HG02938 (cell line): ENCODE data around the gene RBMS1.

Experiments
- ATAC-seq: cut with Tn5 transposase; IDR thresholded peaks from one replicate; pipeline ENCODE4 v1.9.1; 2021; ENCODE audit warnings: mild to moderate bottlenecking, moderate library complexity; ENCODE audit not compliant: unreplicated experiment

Gene RBMS1

DNA sequence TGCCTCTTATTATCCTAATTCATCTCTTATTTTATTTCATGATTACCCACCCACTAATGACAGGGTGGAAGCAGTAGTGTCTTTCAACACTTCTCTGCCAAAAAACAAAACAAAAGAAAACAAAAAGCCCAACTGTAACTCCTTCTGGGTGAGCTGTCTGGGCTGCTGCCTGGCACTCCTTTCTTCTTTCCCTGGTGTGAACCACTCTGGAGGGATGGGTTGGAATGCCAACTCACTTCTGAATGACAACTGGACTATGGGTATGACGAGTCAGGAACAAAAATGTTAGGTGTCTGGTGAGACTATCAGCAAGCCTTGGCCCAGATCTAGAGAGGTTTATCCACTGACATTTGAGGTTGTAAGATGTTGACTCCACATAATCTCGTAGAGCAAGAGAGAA lies 205.3 kb downstream of the RBMS1 start:
- ATAC-seq = no peak

DNA sequence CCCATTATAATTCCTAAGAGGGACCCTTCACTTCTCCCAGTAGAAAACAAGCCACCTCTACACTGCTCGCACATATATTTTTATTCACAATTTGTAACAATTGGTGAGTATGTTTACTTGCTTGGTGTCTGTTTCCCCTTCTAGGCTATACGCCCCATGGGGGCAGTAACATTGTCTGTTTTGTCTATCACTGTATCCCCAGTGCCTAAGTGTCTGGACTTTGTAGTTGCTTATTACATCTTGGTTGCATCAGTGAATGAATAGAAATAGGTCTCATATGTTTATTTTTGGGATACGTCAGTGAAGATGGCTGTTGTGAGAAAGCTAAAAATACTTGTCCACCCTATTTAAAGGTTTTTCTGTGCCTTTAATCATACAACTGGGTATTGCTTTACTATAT lies 206.1 kb downstream of the RBMS1 start:
- ATAC-seq = no peak

DNA sequence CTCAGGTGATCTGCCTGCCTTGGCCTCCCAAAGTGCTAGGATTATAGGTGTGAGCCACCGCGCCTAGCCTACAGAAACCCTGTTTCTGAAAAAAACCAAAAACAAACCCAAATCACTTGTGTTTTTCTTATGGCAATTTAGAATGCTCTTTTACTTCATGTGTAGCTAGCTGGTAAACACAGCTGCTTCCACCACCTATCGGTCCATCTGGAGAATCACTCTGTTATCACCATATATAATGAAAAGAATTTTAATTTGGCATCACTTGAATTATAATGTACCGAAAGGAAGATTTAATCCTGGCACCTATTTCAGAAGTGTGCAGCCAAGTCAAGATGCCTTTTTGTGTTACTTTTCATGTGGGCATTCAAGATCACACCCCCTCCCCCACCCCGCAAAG lies 207.1 kb downstream of the RBMS1 start:
- ATAC-seq = no peak

DNA sequence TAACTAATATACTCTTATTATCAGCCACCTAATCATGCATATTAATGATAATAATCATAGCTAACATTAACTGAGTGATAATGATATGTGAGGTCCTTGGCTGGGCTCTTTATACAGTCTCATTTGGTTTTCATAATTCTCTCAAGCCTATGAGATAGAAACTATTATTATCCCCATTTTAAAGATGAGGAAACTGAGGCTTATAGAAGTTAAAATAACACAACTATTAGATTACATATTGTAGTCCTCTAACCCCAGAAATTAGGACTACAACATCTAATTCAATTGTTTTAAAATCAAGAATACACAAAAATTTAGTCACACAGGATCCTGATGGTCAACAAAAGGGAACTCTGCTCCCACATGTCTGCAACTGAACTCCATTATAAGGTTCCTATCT lies 209.9 kb downstream of the RBMS1 start:
- no peak for ATAC-seq

DNA sequence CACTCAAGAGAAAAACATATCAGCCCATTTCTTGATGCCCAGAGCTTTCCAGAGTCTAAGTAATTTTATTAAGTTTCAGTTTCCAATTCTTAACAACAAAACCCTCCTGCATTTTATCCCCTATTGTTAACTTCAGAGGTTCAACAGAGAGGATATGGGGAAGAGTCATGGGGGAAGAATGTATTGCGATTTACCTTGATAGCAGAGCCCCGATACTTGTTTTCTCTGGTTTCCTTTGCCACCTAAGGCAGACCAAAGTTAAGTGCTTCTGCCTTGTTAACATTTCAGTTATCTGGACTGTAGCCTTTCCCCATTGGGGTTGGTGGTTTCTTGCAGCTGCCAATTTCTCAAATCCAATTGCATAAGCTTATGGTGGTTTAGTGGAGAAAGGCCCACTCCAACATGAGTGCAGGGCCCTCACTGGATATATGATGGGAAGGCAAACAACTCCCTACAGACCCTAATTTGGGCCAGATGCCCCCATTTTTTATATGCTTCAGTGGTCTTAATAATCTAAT lies 211.5 kb downstream of the RBMS1 start:
- ATAC-seq = no peak

DNA sequence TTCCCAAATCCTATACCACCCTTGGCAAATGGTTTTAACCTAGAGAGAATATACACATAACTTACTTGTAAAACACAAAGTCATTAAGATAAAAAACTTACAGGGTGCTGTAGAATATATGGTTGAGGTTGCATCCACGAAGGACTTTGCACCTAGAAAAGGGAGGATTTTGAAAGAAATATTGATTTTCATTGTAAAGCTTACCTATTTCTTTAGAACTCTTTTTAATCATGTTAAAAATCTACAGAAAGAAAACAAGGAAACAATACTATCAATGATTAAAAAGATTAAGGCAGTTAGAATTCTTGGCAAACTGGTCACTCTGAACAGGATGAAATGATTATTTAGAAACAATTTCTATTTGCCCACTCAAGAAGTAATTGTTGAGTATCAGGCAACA lies 212.4 kb downstream of the RBMS1 start:
- no peak for ATAC-seq

DNA sequence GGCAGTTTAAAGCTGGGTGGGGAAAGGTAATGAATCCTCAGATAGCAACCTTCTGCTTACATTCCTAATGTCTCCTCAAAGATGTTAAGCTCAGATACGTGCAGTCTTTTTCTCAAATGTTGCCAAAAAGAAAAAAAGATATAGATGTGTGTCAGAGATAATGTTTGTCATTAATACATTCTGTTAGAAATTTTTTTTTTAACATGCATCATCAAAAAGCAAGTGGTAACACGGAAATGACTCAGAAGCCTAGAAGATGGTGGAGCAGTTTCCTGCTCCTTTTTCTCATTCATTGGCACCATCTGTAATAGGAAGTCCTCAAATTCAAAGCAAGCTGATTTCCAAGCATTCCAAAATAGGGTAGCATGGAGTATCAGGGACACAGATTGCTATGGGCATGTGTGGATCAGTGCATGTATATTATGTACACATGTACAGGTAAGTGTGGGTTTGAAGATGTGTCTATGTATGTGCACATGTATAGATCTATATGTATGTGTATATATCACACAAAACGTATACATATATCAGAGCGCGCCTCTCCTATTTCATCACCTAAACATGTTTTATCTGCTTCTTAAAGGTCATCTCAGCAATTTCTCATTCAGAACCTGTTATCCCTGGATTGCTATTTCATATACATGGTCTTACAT lies 213.7 kb downstream of the RBMS1 start:
- no peak for ATAC-seq

DNA sequence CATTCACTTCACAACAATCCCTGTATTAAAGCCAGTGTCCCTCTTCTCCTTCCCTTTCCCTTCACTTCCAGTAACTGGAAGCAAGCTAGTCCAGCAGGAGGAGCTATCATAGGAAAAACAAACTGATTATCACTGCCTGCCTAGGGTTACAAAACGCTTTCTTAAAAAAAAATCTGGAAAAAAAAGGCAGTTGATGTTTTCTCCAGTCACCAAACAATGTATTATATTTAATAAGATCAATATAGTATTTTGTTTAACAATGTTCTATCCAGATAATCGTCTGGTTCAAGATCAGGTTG lies 214.8 kb downstream of the RBMS1 start:
- ATAC-seq = no peak

DNA sequence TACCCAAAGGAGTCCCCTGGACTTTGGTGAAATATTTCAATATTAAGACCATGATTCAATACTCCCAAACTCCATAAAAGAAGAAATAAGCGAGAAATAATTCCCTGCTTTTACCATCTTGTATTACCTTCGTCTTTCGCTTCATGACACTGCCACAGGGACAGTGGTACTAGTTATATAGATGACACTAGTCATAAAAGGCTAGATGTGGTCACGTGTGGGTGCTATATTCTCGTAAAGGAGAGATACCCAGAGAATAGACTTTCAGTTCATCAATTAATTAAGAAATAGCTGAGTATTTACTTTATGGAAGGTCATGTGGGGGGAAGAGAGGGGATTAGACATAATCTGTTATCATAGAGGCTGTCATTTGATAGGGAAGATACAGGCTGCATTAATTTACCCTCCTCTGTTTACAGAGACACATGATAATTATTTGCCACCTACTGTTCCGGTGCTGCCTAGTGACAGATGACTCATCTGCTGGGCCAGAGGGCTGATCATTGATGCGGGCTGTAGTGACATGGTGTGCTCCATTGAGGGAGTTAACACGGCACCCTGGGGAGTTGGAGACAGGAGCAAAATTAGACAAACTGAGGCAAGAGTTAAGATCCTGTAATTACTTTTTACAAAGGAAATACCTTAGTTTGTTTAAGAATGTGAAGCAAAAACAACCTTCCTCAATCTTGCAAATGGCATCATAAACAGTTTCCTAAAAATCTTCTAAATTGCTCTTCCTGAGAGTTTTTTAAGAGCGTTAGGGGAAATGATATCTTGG lies 215.3 kb downstream of the RBMS1 start:
- ATAC-seq = no peak

DNA sequence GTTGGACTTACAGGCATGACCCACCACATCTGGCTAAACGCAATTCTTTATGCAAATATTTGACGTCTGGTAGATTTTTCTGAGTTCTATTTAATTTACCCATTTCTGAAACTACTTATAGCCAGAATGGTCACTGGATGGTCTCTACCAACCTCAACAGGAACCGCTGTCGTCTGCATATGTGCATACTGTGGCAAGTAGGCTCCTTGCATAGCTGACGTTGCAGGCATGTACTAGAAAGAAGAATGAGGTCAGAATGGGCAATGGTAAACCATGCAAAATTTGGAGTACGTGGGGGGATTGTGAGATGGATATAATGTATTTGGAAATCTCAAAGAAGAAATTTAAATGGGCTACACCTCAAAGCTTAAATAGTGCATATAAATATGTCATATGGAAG lies 216.5 kb downstream of the RBMS1 start:
- ATAC-seq = no peak

DNA sequence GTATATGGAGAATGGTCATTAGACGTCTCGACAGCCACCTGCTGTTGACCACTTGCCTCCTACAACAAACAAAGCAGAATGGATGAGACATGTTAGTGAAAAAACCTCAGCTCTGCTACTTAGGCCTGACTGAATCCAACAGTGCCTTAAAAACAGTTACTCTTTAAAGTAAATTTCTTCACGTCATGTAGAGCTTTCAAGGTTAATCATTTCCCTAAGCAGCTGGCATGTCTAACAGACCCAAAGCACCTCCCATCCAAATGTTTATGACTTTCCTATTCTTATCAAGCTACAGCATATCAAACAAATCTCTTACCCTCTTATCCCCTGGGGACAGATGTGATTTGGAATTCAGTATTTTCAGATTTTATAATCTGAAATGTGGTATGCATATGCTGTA lies 218.0 kb downstream of the RBMS1 start:
- no peak for ATAC-seq

DNA sequence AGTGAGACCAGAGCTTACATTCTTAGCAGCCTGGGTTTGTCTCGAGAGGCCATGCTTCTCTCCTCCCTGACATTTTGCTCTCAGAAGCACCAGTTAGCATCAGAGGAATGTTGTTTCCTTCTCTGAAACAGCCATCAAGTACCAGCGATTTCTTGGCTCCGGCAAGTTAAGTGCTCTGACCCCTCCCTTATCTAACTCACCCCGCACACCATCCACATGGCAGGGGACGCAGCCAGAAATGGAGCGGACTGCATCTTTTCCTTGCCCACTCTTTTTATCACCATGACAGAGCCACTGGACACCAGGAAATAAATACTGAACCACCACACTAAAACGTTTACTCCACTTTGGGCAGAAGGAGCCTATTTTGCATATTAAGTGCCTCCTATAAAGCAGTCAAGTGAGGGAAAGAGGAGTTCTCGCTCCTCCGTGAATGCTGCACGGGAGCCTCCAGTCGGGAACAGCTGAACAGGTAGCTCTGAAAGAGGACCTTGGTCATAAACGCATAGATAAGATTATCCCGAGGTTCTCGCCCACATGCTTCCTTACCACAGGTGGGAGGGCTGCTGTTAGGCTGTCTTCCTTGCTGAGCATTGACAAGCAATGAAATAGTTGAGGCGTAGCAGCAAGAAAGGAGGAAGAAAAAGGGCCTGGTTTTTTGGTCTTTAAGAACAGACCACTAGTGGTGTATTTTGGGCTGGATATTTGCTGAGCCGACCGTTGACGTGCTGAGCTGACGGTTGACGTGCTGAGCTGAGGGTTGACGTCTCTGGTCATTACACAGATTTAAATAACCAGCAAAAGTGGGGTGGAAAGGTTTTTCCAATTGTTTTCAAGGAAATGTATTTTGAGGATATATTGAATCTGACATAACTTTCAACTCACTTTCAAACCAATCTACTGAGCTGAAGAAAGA lies 222.2 kb downstream of the RBMS1 start:
- no peak for ATAC-seq

DNA sequence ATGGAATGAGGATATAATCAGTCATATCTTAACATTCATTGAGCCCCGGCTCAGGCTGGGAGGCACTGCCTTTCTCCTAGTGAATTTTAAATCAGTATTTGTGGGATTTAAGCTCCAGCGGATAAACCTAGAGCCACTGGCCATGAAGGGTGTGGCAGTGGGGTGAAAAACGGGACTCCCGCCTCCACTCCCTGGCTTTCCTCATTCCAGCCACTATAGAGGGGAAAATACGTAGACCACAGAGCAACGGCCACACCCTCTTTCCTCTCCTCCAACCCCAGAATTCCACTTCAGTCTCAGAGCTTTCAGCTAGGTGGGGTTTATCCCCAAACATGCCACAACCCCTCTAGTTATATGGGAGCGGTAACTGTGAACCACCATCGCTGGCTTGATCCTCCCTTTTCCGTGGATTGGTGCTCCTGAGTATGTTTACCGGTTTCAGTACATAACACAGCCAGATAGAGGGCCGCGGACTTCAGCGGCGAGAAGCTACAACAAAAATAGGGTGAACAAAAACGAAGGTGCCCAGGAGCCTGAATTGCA lies 223.0 kb downstream of the RBMS1 start:
- ATAC-seq = no peak

DNA sequence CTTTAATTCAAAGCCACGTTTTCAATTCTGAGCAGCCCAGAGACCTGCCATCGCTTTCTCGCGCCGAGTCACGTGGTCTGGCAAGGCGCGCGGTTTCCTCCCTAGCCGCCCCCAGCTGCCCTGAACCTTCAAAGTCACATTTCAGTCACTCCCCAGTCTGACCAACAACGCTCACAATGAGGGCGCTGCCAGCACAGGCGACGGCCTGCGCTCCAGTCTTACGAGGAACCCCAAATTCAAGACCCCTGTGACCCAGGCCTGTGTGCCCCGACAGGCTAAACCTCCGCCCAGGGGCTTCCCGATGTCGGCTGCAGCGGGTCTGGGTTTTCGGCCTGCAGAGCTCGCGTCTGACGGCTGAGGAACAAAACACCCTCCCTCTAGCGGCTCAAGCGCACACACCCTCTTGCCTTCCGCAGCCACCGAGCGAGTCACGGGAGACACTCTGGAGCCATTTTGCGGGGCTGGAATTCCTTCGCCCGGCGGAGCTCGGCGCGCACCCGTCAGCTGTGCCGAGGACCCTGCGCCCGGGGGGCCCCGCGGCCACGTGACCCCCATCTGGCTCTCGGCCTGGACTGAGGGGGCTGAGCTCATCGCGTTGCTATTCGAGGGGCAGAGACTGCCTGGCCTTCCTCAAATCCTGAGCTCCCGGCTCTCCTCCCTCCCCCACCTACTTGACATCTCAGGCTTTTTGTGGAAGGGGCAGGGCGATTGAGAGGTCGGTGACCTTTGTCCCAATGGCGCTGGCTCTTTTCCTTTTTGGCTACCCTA lies 223.6 kb downstream of the RBMS1 start:
- peak; percentile 93 for ATAC-seq

DNA sequence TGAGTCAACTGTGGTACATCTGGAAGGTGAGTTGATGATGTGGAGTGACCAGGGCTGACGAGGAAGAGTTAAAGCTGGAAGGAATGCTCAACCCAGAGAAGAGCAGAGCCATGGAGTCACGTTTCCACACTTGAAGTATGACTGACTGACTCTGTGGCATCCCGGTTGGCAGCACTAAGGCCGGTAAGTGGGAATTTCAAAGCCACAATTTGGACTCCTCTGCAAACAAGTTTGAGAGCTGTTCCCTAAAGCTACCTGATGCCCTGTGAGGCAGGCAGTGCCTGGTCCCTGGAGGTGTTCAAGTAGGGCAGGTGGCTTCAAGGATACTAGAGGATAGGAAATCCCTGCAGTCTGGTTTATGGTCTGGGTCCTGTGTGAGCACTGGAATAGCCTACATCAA lies 224.2 kb downstream of the RBMS1 start:
- ATAC-seq = no peak

DNA sequence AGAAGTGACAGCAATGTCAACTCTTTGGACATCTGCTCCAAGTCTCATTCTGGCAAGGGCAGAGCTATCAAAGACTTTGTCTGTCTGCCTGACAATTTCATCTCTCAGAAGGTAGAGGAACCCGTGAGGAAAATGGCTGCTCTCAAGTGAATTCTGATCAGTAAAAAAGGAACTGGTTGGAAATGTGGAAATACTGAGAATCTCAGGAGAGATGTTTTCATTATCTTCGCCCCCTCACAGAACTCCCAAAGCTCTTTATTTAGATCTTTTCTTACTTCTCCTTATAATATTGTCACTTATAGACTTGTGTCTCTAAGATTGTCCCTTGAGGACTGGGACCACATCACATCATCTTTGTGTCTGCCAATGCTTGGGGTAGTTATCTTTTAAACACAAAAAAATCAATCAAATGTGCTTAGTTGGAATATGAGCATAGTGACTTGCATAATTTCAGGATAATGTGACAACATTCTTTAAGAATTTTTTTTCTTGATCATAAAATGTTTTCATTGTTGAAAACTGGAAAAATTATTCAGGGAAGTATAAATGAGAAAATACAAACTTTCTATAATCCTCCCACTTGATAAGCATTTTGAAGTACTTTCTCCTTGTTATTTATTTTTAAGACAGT lies 225.3 kb downstream of the RBMS1 start:
- no peak for ATAC-seq

DNA sequence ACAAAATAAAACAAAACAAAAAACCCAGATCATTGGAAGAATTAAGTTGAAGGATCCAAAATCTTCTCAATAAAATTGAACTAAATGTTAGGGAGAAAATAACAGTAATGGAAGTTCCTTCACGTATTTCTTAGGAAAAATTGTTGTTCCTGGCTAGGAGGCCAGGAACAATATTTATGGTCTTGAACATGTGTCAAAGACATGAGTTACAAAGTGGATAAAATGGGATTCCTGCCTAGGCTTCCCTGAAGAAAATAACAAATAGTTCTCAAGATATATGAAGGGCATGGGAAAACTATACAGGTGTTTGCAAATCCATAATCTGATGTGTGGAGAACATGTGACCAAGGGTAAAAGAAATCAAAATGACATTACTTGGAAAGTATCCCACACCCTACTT lies 225.9 kb downstream of the RBMS1 start:
- ATAC-seq = no peak

DNA sequence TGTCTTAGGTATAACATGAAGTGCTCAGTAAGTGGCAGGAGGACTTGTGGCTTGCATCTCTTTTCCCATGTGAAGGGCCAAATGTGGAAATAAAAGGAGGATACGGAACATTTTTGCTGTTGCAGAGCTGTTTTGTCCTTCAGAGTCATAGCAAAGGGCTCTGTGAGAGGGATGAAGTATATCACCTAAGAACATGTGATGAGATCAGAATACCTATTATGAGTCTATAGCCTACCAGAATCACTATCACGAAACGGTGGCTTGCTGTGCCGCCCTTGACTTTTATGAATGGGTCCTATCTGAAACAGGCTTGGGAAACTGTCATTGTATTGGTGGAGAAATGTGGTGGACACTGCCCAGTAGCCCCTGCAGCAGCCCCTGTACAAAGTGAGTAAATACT lies 226.6 kb downstream of the RBMS1 start:
- no peak for ATAC-seq

DNA sequence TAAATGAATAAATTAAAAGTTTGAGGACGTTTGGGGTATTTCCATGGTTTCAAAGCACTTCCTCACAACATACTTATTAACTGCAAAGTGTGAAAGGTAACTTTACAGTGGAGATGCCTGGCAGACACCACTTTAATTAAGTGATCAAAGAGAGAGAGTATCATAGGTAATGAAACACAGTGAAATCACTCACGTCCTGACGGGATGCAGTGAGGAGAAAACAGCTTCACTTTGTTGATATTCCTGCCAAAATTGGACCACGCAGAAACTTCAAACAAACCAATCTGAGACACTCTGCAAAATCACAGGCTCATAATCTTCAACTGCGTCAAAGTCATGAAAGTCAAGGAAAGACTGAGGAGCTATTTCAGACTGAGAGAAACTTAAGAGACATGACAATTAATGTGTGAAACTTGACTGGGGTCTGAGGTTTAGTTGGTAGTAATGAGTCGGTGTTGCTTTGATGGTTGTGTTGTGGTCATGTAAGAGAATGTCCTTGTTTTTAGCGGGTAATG lies 227.5 kb downstream of the RBMS1 start:
- peak; percentile 25 for ATAC-seq

DNA sequence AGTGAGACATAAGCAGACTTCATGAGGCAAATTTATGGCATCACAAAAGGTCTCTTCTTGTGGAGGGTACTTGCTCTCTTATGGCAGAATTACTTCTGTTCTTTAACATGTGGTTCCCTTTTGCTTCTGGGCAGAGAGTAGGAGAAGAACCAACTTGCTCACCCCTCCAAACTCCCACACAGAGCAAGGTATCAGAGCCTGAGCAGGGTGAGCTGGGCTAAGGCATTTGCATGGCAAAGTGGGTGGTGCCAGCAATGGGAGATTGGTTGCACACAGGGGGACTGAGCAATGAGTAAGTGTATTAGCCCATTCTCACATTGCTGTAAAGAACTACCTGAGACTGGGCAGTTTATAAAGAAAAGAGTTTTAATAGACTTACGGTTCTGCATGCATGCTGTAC lies 229.3 kb downstream of the RBMS1 start:
- no peak for ATAC-seq
